Sigmoid colon (tissue), 7 donors: ENCODE measurements around the gene PTPN6. TPM values are rescaled to one million over a fixed set of nuclear protein-coding genes. Genes with fewer than 3 reads are reported as not detected.

Experiments used
- DNase-seq: peaks from one replicate; pipeline ENCODE4 v3.0.0-alpha.2; 2019
- H3K27ac ChIP-seq, 4 donors: fragments of 200-600 bp; sonication (generic); one replicate each; pipeline ENCODE4 v1.5.1; 2016 to 2019; ENCODE audit warnings: mild to moderate bottlenecking in 1 of 4
- H3K27me3 ChIP-seq, 3 donors: fragments of 200-600 bp; sonication (generic); one replicate each; pipeline ENCODE4 v1.5.1; 2019; ENCODE audit warnings: mild to moderate bottlenecking in 1 of 3
- H3K36me3 ChIP-seq, 4 donors: fragments of 200-600 bp; sonication (generic); one replicate each; pipeline ENCODE4 v1.5.1; 2016 to 2019
- H3K4me1 ChIP-seq, 4 donors: fragments of 200-600 bp; sonication (generic); one replicate each; pipeline ENCODE4 v1.5.1; 2017 to 2019
- H3K4me3 ChIP-seq, 4 donors: fragments of 200-600 bp; sonication (generic); one replicate each; pipeline ENCODE4 v1.5.1; 2017 to 2019; ENCODE audit warnings: mild to moderate bottlenecking in 2 of 4, moderate library complexity in 1 of 4
- H3K9me3 ChIP-seq, 4 donors: fragments of 200-600 bp in 3 of 4; sonication (generic) in 3 of 4; one replicate each; pipeline versions ENCODE4 v1.5.1 to v1.6.1; 2013 to 2019
- CTCF ChIP-seq, 4 experiments: fragments of 450-650 bp in 3 of 4; fragments of 200-600 bp in 1 of 4; IDR thresholded peaks; one replicate each; pipeline ENCODE4 v1.5.1; 2016 to 2019; ENCODE audit warnings: antibody characterized with exemption in 4 of 4, mild to moderate bottlenecking in 3 of 4, moderate library complexity in 2 of 4
- EP300 ChIP-seq, 4 donors: sonication (generic); formaldehyde crosslinking; IDR thresholded peaks; one replicate each; pipeline ENCODE4 v1.6.1; 2017; ENCODE audit warnings: antibody characterized with exemption in 4 of 4
- POLR2A ChIP-seq, 2 donors: fragments of 450-650 bp; IDR thresholded peaks; one replicate each; pipeline ENCODE4 v1.6.1; 2016; ENCODE audit warnings: antibody characterized with exemption in 2 of 2, mild to moderate bottlenecking in 2 of 2, moderate library complexity in 2 of 2
- POLR2AphosphoS5 ChIP-seq, 4 donors: sonication (generic); formaldehyde crosslinking; IDR thresholded peaks; one replicate each; pipeline ENCODE4 v1.6.1; 2017; ENCODE audit warnings: antibody characterized with exemption in 4 of 4
- WGBS, 2 donors: extraction: QIAGEN DNeasy Blood & Tissue Kit; methylation state at CpG; one replicate each; pipeline ENCODE4 v1.1.7; 2013; 5-methylcytosine and 5-hydroxymethylcytosine counted together
- intact Hi-C: fragments of 100-400 bp; cut with DNase I; formaldehyde crosslinking; loops from one replicate; pipeline ENCODE4 v1.15.1; 2023
- polyA plus RNA-seq, 3 donors: library from polyadenylated mRNA; stranded (reverse); fragments of 200-250 nt; gene quantifications; one replicate each; pipeline ENCODE4 v1.2.3, GENCODE V29; 2013
- total RNA-seq, 4 donors: library from RNA; depleted of rRNA; stranded (reverse); fragments of >200 nt; gene quantifications; one replicate each; pipeline ENCODE4 v1.1.0, GENCODE V29; 2016
- donor health status: healthy with polysubstance abuse.
- donor health status: Bipolar disorder and iron deficiency.
- donor health status: healthy.

The PTPN6 gene
- total and polyA plus RNA-seq, 7 donors = 5.3 to 92.4 (median 13.6) TPM

- H3K4me3 ChIP-seq = peak overlapping the region in 3 of 4 donors; percentile 21 to 48 (median 31)
- intact Hi-C loops = no loop called here
Measured at GRCh38 chr12:6951551-6952120, 480 bp downstream of the PTPN6 start.

DNA sequence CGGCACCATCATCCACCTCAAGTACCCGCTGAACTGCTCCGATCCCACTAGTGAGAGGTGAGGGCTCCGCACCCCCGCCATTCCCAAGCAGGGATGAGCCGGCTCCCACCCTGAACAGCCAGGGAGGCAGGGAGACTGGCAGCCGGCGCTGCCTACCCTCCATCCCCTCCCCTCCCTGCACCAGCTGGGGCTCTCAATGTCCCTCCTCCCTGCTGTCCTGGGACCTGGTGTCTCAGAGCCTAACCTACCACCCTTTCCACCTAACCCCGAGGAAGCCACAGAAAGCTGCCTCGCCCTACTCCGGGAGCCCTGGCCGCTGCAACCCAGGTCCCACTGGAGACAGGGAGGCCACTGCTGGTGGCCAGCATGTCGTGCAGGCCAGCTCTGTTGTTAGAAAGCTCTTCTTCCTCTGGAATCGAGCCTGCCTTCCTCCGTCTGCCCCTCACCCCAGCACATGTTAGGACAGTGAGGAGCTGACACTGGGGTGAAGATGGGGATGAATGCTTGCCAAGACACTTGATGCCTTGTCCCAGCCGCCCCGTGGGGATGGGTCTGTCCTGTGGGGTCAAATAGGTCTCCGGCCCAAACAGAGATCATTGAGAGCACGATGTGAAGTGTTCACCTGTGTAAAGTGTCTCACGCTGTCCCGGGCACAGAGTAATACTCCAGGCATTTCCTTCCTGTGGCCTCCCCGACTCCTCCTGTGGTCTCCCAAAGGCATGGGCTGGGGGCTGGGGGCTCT, 1.1 kb downstream of the PTPN6 start:
- Histone ChIP-seq H3K36me3 (no peaks in the 10 kb centered on the region), H3K4me3 (peak overlapping the region in 3 of 4 donors; percentile 18 to 48 (median 31)), H3K4me1 (peaks cover 0 to 3% (median 0%) of the 10 kb centered on the region in 4 donors), H3K9me3 (no peaks in the 10 kb centered on the region), H3K27ac (peak overlapping the region; percentile 50 to 60 (median 54)), H3K27me3 (no peaks in the 10 kb centered on the region)
- peak; percentile 61 for DNase-seq
- whole genome bisulfite sequencing, 2 donors = 46 to 73% methylated on average over 22 of the region's 22 CpGs
- intact Hi-C loops = no loop called here
- TF ChIP-seq EP300 (IDR thresholded peaks at IDR 0.05) (no peak), POLR2AphosphoS5 (IDR thresholded peaks at IDR 0.05) (no peak), POLR2A (IDR thresholded peaks at IDR 0.05) (no peak), CTCF (IDR thresholded peaks at IDR 0.05) (no peak)

More at GRCh38 chr12:6951551-6952120, 480 bp downstream of the PTPN6 start:
- no peak for TF ChIP-seq POLR2A (IDR thresholded peaks at IDR 0.05)
- no peak for TF ChIP-seq EP300 (IDR thresholded peaks at IDR 0.05)
- TF ChIP-seq CTCF (IDR thresholded peaks at IDR 0.05) = no peak
- no peak for TF ChIP-seq POLR2AphosphoS5 (IDR thresholded peaks at IDR 0.05)
- peak overlapping the region; percentile 50 to 57 (median 54) for H3K27ac ChIP-seq
- peaks cover 0 to 4% (median 1%) of the 10 kb centered on the region in 4 donors for H3K4me1 ChIP-seq
- no peaks in the 10 kb centered on the region for H3K27me3 ChIP-seq
- 55 to 83% methylated on average over 20 of the region's 20 CpGs for WGBS, 2 donors
- DNase-seq = peak; percentile 56
- H3K9me3 ChIP-seq = no peaks in the 10 kb centered on the region
- peaks cover 0 to under 1% (median 0%) of the 10 kb centered on the region in 4 donors for H3K36me3 ChIP-seq

GRCh38 chr12:6952863-6953441, 1.8 kb downstream of the PTPN6 start:
- TF ChIP-seq POLR2A (IDR thresholded peaks at IDR 0.05) (no peak), POLR2AphosphoS5 (IDR thresholded peaks at IDR 0.05) (no peak), CTCF (IDR thresholded peaks at IDR 0.05) (no peak), EP300 (IDR thresholded peaks at IDR 0.05) (no peak)
- WGBS, 2 donors = 56 to 84% methylated on average over 15 of the region's 15 CpGs
- DNase-seq = peak; percentile 45
- H3K27me3 ChIP-seq = no peaks in the 10 kb centered on the region
- H3K4me1 ChIP-seq = peaks cover 0 to 3% (median under 1%) of the 10 kb centered on the region in 4 donors
- no peaks in the 10 kb centered on the region for H3K9me3 ChIP-seq
- H3K27ac ChIP-seq = peak overlapping the region; percentile 32 to 60 (median 46)
- intact Hi-C loops = no loop called here
- no peaks in the 10 kb centered on the region for H3K36me3 ChIP-seq
- peak overlapping the region in 2 of 4 donors; percentile 31 to 48 for H3K4me3 ChIP-seq

DNA sequence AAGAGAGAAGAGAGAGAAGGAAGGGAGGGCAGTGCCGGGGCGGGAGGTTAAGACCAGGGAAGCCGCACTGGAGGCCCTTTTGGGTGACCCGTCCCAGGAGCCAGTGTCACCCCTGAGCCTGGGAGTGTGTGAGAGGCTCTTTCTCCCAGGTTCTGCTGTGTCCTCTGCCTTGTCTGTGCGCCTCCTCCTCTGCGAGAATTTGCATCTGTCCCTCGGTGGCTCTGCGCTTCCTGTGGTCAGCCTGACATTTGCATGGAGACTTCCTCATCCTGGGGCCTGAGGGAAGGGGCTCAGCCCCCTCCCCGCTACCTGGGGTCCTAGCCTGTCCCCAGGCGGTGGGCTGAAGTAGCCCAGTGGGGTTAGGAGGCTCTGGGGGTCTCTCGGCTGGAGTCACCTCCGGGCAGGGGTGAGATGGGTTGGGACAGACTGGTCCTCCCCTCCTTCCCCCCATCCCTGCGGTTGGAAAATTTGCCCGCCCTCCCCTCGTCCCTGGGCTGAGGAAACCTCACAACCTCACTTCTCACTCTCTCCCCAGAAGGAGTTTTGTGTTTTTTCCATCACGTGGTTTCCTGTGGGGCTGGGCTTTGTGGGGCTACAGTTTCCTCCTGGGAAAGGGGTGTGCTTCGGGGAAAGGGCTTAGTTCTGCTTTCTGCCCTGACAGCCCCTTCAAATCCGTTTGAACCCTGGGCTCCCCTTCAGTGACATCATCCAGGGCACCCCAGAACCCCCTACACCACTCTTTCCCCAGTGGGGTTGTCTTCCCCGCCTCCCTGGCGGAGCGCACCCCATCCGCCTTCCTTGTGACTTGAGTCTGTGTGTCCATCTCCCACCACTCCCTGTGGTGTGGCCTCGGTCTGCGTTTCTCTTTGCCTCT, 2.5 kb downstream of the PTPN6 start:
- no peaks in the 10 kb centered on the region for H3K27me3 ChIP-seq
- no peaks in the 10 kb centered on the region for H3K36me3 ChIP-seq
- TF ChIP-seq CTCF (IDR thresholded peaks at IDR 0.05) = no peak
- no peak for TF ChIP-seq EP300 (IDR thresholded peaks at IDR 0.05)
- TF ChIP-seq POLR2A (IDR thresholded peaks at IDR 0.05) = no peak
- no peak for TF ChIP-seq POLR2AphosphoS5 (IDR thresholded peaks at IDR 0.05)
- peaks cover 0 to 9% (median 2%) of the 10 kb centered on the region in 4 donors for H3K4me1 ChIP-seq
- intact Hi-C loops = no loop called here
- DNase-seq = peak; percentile 79
- peak overlapping the region; percentile 32 to 60 (median 46) for H3K27ac ChIP-seq
- H3K9me3 ChIP-seq = no peaks in the 10 kb centered on the region
- 36 to 74% methylated on average over 24 of the region's 24 CpGs for WGBS, 2 donors
- H3K4me3 ChIP-seq = peak overlapping the region in 2 of 4 donors; percentile 31 to 48
